H1 (cell line): ENCODE results near the gene C12orf76. TPM values are rescaled to one million over a fixed set of nuclear protein-coding genes. Genes with fewer than 3 reads are reported as not detected.

ENCODE experiments used
- CTCF ChIA-PET: fragments of 300-600 bp; sonication (Branson Sonifier 250); formaldehyde crosslinking; loops from one replicate; lab custom pipeline; 2021; ENCODE audit not compliant: partially characterized antibody; lab: Charles Lee
- POLR2A ChIA-PET: fragments of 300-600 bp; sonication (Branson Sonifier 250); formaldehyde crosslinking; loops from one replicate; lab custom pipeline; 2021; ENCODE audit warnings: inconsistent platforms; ENCODE audit not compliant: partially characterized antibody; lab: Charles Lee
- DNase-seq, 2 experiments: peaks; one replicate each; pipeline versions ENCODE4 v3.0.0 to v3.0.0-alpha.2; 2010 to 2022; ENCODE audit warnings: low spot score in 2 of 2, low read depth in 1 of 2, mixed read lengths in 1 of 2
- FAIRE-seq: peaks from 2 replicates; lab custom pipeline; 2011; peaks lifted over from hg19 to GRCh38; lab: Jason Lieb, UNC
- H2AFZ ChIP-seq: 2 replicates; pipeline ENCODE4 v1.8.1; 2012; ENCODE audit warnings: low read length, inconsistent platforms
- H2AK5ac ChIP-seq: 2 replicates; pipeline ENCODE4 v1.6.1; 2013; ENCODE audit warnings: low read depth, low read length
- H2BK120ac ChIP-seq: replicated peaks from 2 replicates; pipeline ENCODE3; 2013; ENCODE audit warnings: low read depth, low read length, inconsistent platforms
- H2BK12ac ChIP-seq: 2 replicates; pipeline ENCODE4 v1.6.1; 2013; ENCODE audit warnings: low read depth, low read length
- H2BK15ac ChIP-seq: 2 replicates; pipeline ENCODE4 v1.6.1; 2013; ENCODE audit warnings: low read length
- H2BK20ac ChIP-seq: 2 replicates; pipeline ENCODE4 v1.6.1; 2013; ENCODE audit warnings: low read length
- H2BK5ac ChIP-seq: 2 replicates; pipeline ENCODE4 v1.6.1; 2013; ENCODE audit warnings: low read depth, low read length
- H3K14ac ChIP-seq: 2 replicates; pipeline ENCODE4 v1.6.1; 2013; ENCODE audit warnings: inconsistent platforms; ENCODE audit not compliant: insufficient read length
- H3K18ac ChIP-seq: 2 replicates; pipeline ENCODE4 v1.6.1; 2013; ENCODE audit warnings: low read length; ENCODE audit errors: extremely low read depth
- H3K23ac ChIP-seq: 2 replicates; pipeline ENCODE4 v1.6.1; 2013; ENCODE audit warnings: inconsistent platforms; ENCODE audit not compliant: insufficient read length
- H3K23me2 ChIP-seq: 2 replicates; pipeline ENCODE4 v1.6.1; 2013; ENCODE audit warnings: low read depth, low read length
- H3K27ac ChIP-seq: 2 replicates; pipeline ENCODE4 v1.6.1; 2011; ENCODE audit warnings: low read depth, low read length, inconsistent platforms
- H3K27me3 ChIP-seq, 4 experiments: replicated peaks in 1 of 4; 1 replicate in 1 of 4; 2 replicates in 3 of 4; pipeline versions ENCODE4 v1.6.1 to v1.8.1; 2011 to 2013; ENCODE audit warnings: low read length in 3 of 4, mild to moderate bottlenecking in 3 of 4, inconsistent platforms in 2 of 4, mixed read lengths in 2 of 4, moderate library complexity in 1 of 4; ENCODE audit not compliant: control insufficient read depth in 3 of 4, insufficient read depth in 3 of 4; ENCODE audit errors: extremely low read depth in 1 of 4
- H3K36me3 ChIP-seq, 4 experiments: 2 replicates each; pipeline versions ENCODE4 v1.6.1 to v1.8.1; 2011 to 2013; ENCODE audit warnings: mild to moderate bottlenecking in 4 of 4, low read length in 3 of 4, moderate library complexity in 2 of 4, control low read depth in 1 of 4, inconsistent platforms in 1 of 4; ENCODE audit not compliant: insufficient read depth in 4 of 4, control insufficient read depth in 2 of 4
- H3K4ac ChIP-seq: replicated peaks from 2 replicates; pipeline ENCODE3; 2013; ENCODE audit warnings: low read length, low read depth, mixed read lengths, inconsistent platforms; ENCODE audit not compliant: insufficient read length
- H3K4me1 ChIP-seq, 4 experiments: replicated peaks in 1 of 4; 1 replicate in 1 of 4; 2 replicates in 3 of 4; pipeline versions ENCODE4 v1.6.1 to v1.8.1; 2011 to 2013; ENCODE audit warnings: low read length in 3 of 4, inconsistent platforms in 2 of 4, mixed read lengths in 1 of 4; ENCODE audit not compliant: insufficient read depth in 4 of 4, control insufficient read depth in 3 of 4
- H3K4me2 ChIP-seq, 2 experiments: 2 replicates each; pipeline versions ENCODE4 v1.6.1 to v1.8.1; 2011 to 2013; ENCODE audit warnings: low read depth in 2 of 2, low read length in 2 of 2, control low read depth in 1 of 2, inconsistent platforms in 1 of 2, mild to moderate bottlenecking in 1 of 2; ENCODE audit not compliant: insufficient read depth in 1 of 2
- H3K4me3 ChIP-seq, 4 experiments: fragments of 200-600, 300-600 bp in 1 of 4; sonication (generic), shearing (Covaris generic), sonication (Bioruptor Twin) in 1 of 4; 2 replicates each; pipeline versions ENCODE4 v1.5.1 to v1.8.1; 2011 to 2016; ENCODE audit warnings: low read length in 4 of 4, low read depth in 3 of 4, control low read depth in 2 of 4, inconsistent platforms in 2 of 4, mild to moderate bottlenecking in 2 of 4, mixed read lengths in 1 of 4, moderate library complexity in 1 of 4; ENCODE audit not compliant: insufficient read depth in 2 of 4; ENCODE audit errors: extremely low read depth in 1 of 4
- H3K56ac ChIP-seq: replicated peaks from 2 replicates; pipeline ENCODE3; 2013; ENCODE audit warnings: low read depth, mild to moderate bottlenecking, mixed read lengths, low read length, inconsistent platforms; ENCODE audit not compliant: insufficient read length
- H3K79me1 ChIP-seq: 2 replicates; pipeline ENCODE4 v1.6.1; 2013; ENCODE audit warnings: low read depth, low read length, control low read depth
- H3K79me2 ChIP-seq, 2 experiments: 2 replicates each; pipeline versions ENCODE4 v1.6.1 to v1.8.1; 2012 to 2013; ENCODE audit warnings: low read length in 2 of 2, mild to moderate bottlenecking in 2 of 2, inconsistent platforms in 1 of 2; ENCODE audit not compliant: insufficient read depth in 2 of 2, control insufficient read depth in 1 of 2
- H3K9ac ChIP-seq, 4 experiments: replicated peaks in 1 of 4; 1 replicate in 1 of 4; 2 replicates in 3 of 4; pipeline versions ENCODE4 v1.6.1 to v1.8.1; 2011 to 2013; ENCODE audit warnings: low read depth in 3 of 4, low read length in 3 of 4, control low read depth in 2 of 4, mild to moderate bottlenecking in 2 of 4, moderate library complexity in 2 of 4, inconsistent platforms in 1 of 4; ENCODE audit errors: extremely low read depth in 1 of 4
- H3K9me3 ChIP-seq, 2 experiments: 2 replicates each; pipeline versions ENCODE4 v1.6.1 to v1.8.1; 2012 to 2013; ENCODE audit warnings: mild to moderate bottlenecking in 2 of 2, moderate library complexity in 2 of 2, control low read depth in 1 of 2, inconsistent platforms in 1 of 2, low read depth in 1 of 2, low read length in 1 of 2, mixed read lengths in 1 of 2; ENCODE audit not compliant: insufficient read depth in 2 of 2
- H4K20me1 ChIP-seq, 2 experiments: replicated peaks in 1 of 2; 2 replicates each; pipeline versions ENCODE3 to v1.8.1; 2011 to 2013; ENCODE audit warnings: inconsistent platforms in 2 of 2, low read length in 2 of 2, mild to moderate bottlenecking in 1 of 2; ENCODE audit not compliant: insufficient read depth in 2 of 2, control insufficient read depth in 1 of 2
- H4K5ac ChIP-seq: 2 replicates; pipeline ENCODE4 v1.6.1; 2013; ENCODE audit warnings: low read length, low read depth, mixed read lengths, inconsistent platforms; ENCODE audit not compliant: insufficient read length
- H4K8ac ChIP-seq: 2 replicates; pipeline ENCODE4 v1.8.0; 2013; ENCODE audit warnings: mild to moderate bottlenecking, moderate library complexity, low read length, inconsistent platforms; ENCODE audit not compliant: insufficient read depth; ENCODE audit errors: extremely low read depth
- H4K91ac ChIP-seq: replicated peaks from 2 replicates; pipeline ENCODE3; 2013; ENCODE audit warnings: low read length, mixed read lengths, inconsistent platforms; ENCODE audit not compliant: insufficient read length
- EGR1 ChIP-seq: IDR thresholded peaks from 2 replicates; pipeline ENCODE4 v1.6.1; 2011; ENCODE audit warnings: low read depth, low read length, borderline replicate concordance
- FOSL1 ChIP-seq: IDR thresholded peaks from 2 replicates; pipeline ENCODE4 v1.6.1; 2011; ENCODE audit warnings: mild to moderate bottlenecking, low read depth, low read length, moderate library complexity; ENCODE audit not compliant: insufficient read depth
- NRF1 ChIP-seq: IDR thresholded peaks from 2 replicates; pipeline ENCODE4 v1.6.1; 2011; ENCODE audit warnings: mild to moderate bottlenecking, low read depth, low read length, improper control_type of control experiment
- PHF8 ChIP-seq: fragments of 200-600 bp; sonication (generic); conservative IDR thresholded peaks from 2 replicates; pipeline ENCODE4 v1.7.1; 2012; ENCODE audit warnings: low read depth, mild to moderate bottlenecking, inconsistent platforms, low read length, moderate library complexity
- POLR2A ChIP-seq, 2 experiments: IDR thresholded peaks; 1 replicate in 1 of 2; 2 replicates in 1 of 2; pipeline ENCODE4 v1.6.1; 2011; ENCODE audit warnings: low read depth in 2 of 2, low read length in 2 of 2, mild to moderate bottlenecking in 2 of 2; ENCODE audit errors: control extremely low read depth in 1 of 2
- SIRT6 ChIP-seq: IDR thresholded peaks from one replicate; pipeline ENCODE4 v1.7.1; 2012; ENCODE audit warnings: low read length, inconsistent platforms
- whole genome bisulfite sequencing, 2 experiments: shearing (Covaris generic) in 1 of 2; methylation state at CpG; one replicate each; pipeline versions ENCODE4 v1.1.6 to v1.1.7; 2013 to 2015; ENCODE audit warnings: low lambda C conversion rate in 2 of 2, mixed read lengths in 2 of 2, inconsistent platforms in 1 of 2, low coverage in 1 of 2, missing lambda C conversion rate in 1 of 2; ENCODE audit not compliant: insufficient replicate concordance in 2 of 2, insufficient coverage in 1 of 2, insufficient read length in 1 of 2; ENCODE audit errors: extremely low coverage in 1 of 2, missing lambda C conversion rate in 1 of 2; 5-methylcytosine and 5-hydroxymethylcytosine counted together
- polyA plus RNA-seq, 7 experiments: library from polyadenylated mRNA; depleted of rRNA in 3 of 7; stranded (reverse) in 5 of 7; unstranded in 2 of 7; fragments of >200 nt in 5 of 7; fragments of 200-250 nt in 2 of 7; gene quantifications; 1 replicate in 5 of 7; 2 replicates in 1 of 7; 4 replicates in 1 of 7; pipeline versions ENCODE4 v1.2.1 to v1.2.3, GENCODE V29; 2011 to 2013; ENCODE audit warnings: missing spikeins in 2 of 7, mixed read lengths in 2 of 7
- total RNA-seq: library from RNA; stranded (reverse); fragmentation: NEBNext Ultra II Directional; extraction: Animal tissue kit (Norgen Biotek cat#: 25700); gene quantifications from 2 replicates; pipeline ENCODE4 v1.2.1, GENCODE V29; 2021
- TF ChIP-seq, protein P1 (sequence below): IDR thresholded peaks from 2 replicates; pipeline ENCODE4 v1.6.1; 2011; ENCODE audit warnings: low read length, improper control_type of control experiment

The C12orf76 gene
- total and polyA plus RNA-seq, 2 of the 8 experiments (the other 6 are each of a cell fraction or from before 2014, with no cell fraction given): 14.4 to 18.6 TPM

DNA sequence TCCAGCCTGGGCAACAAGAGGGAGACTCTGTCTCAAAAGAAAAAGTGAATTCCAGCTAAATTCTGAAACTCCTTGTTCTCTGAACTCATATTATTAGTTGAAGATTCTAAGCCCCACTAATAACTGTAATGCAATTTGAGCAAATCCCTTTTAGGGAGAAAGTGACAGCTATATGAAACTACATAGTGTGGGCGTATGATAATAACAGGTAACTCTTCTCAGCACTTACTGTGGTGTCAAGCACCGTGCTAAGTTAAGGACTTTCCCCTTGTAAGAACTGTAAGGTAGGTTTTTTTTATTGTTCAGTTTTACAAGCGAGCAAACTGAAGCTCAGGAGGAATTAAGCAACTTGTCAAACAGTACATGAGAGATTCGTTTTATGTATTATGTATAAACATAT is 43.7 kb downstream of the C12orf76 start:
- Histone ChIP-seq H3K79me2 (no peaks in the 10 kb centered on the region), H2BK120ac (no peak overlapping the region), H2AFZ (no peak overlapping the region), H3K27me3 (peaks cover 0 to 9% (median 7%) of the 10 kb centered on the region in 4 experiments; a peak in 5 of 7 replicates), H3K4ac (no peak overlapping the region), H3K9me3 (no peaks in the 10 kb centered on the region), H3K36me3 (no peaks in the 10 kb centered on the region), H4K8ac (no peak overlapping the region), H3K9ac (no peak overlapping the region), H2BK5ac (no peak overlapping the region), H3K27ac (no peak overlapping the region), H2BK20ac (no peak overlapping the region), H3K23me2 (peaks cover 6% of the 10 kb centered on the region), H2AK5ac (no peak overlapping the region), H3K4me2 (no peak overlapping the region), H3K18ac (no peak overlapping the region), H3K4me1 (peaks cover 0 to 6% (median 4%) of the 10 kb centered on the region in 4 experiments; a peak in 4 of 7 replicates), H2BK12ac (no peak overlapping the region), H3K14ac (no peak overlapping the region), H3K23ac (no peak overlapping the region), H3K79me1 (no peaks in the 10 kb centered on the region), H4K91ac (no peak overlapping the region), H4K5ac (no peak overlapping the region), H3K56ac (no peak overlapping the region), H2BK15ac (no peak overlapping the region), H4K20me1 (peaks cover 0 to 2% of the 10 kb centered on the region in 2 experiments), H3K4me3 (no peak overlapping the region)
- DNase-seq: no peak
- ChIA-PET POLR2A (interaction anchor here (0.6 to 0.7 kb wide), 2 partner anchors 22 to 44 kb away, joined by 3 read pairs; no protein-coding TSS in a partner anchor), CTCF (interaction anchor here (0.6 to 1.4 kb wide), 2 partner anchors 16 to 575 kb away, joined by 3 read pairs; no protein-coding TSS in a partner anchor)
- no peak for TF ChIP-seq PHF8
- TF ChIP-seq NRF1: no peak
- no peak for TF ChIP-seq POLR2A (IDR thresholded peaks at IDR 0.05; ENCODE audit: control extremely low read depth in 1 of 2, low read depth in 2 of 2, low read length in 2 of 2)
- TF ChIP-seq FOSL1: no peak
- TF ChIP-seq, protein P1, sequence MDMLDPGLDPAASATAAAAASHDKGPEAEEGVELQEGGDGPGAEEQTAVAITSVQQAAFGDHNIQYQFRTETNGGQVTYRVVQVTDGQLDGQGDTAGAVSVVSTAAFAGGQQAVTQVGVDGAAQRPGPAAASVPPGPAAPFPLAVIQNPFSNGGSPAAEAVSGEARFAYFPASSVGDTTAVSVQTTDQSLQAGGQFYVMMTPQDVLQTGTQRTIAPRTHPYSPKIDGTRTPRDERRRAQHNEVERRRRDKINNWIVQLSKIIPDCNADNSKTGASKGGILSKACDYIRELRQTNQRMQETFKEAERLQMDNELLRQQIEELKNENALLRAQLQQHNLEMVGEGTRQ: no peak
- no peak for TF ChIP-seq EGR1
- TF ChIP-seq SIRT6: no peak
- no peak for FAIRE-seq
- 90% methylated on average over 4 of the region's 4 CpGs; no CpG with 5 or more reads in 1 of the 2 experiments for WGBS, 2 experiments
